Left ventricle myocardium inferior (tissue), 1 donor: ENCODE data around the gene PNMT. TPM values are rescaled to one million over a fixed set of nuclear protein-coding genes. Genes with fewer than 3 reads are reported as not detected.

Experiments
- DNase-seq: peaks from one replicate; pipeline ENCODE4 v3.0.0-alpha.2; 2020
- H3K27ac ChIP-seq: fragments of 200-600 bp; replicated peaks from 2 replicates; pipeline ENCODE4 v1.8.0; 2021
- H3K27me3 ChIP-seq: fragments of 200-600 bp; 2 replicates; pipeline ENCODE4 v1.8.0; 2021; ENCODE audit warnings: low read depth
- H3K36me3 ChIP-seq: fragments of 200-600 bp; 2 replicates; pipeline ENCODE4 v1.8.0; 2021
- H3K4me1 ChIP-seq: fragments of 200-600 bp; 2 replicates; pipeline ENCODE4 v1.8.0; 2021
- H3K4me3 ChIP-seq: fragments of 200-600 bp; 2 replicates; pipeline ENCODE4 v1.8.0; 2021; ENCODE audit warnings: mild to moderate bottlenecking, moderate library complexity
- H3K9me3 ChIP-seq: fragments of 200-600 bp; replicated peaks from 2 replicates; pipeline ENCODE4 v1.8.0; 2021
- intact Hi-C: fragments of 100-400 bp; cut with micrococcal nuclease; formaldehyde crosslinking; loops from one replicate; pipeline ENCODE4 v1.11.0; 2022
- total RNA-seq: library from RNA; stranded (reverse); fragmentation: NEBNext Ultra II Directional; extraction: Animal tissue kit (Norgen Biotek cat#: 25700); gene quantifications from one replicate; pipeline ENCODE4 v1.2.1, GENCODE V29; 2021
- TF ChIP-seq, protein P1 (sequence below): fragments of 200-600 bp; IDR thresholded peaks from 2 replicates; pipeline ENCODE4 v1.8.0; 2021; ENCODE audit warnings: antibody characterized with exemption, mild to moderate bottlenecking, borderline replicate concordance
- donor health status: DM: no; HTN: yes; CAD: no; lungs with severe emphysema.

PNMT gene
- total RNA-seq, 1 donor from 2014 or later = 7.6 TPM

DNA sequence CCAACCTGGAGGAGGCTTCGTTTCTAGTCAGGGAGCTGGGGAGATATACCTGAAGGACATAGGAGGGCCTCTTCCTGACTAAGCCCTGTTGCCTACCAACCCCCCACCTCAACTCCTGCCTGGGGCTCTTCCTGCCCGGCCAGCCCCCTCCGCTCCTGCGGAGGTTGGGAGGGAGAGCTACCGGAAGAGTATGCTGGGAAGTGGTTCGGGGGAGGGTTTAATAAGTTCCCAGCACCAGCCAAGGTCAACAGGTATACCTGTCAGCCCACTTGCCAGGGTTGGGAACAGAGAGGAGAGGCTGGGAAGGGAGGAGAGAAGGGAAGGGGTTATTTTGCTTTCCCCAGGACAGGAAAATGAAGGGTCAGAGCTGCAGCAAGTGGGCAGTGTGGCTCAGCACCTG, 36.9 kb upstream of the PNMT start:
- intact Hi-C loops = no loop called here
- Histone ChIP-seq H3K9me3 (no peaks in the 10 kb centered on the region), H3K4me3 (no peak overlapping the region), H3K27me3 (peaks cover 58% of the 10 kb centered on the region), H3K27ac (no peak overlapping the region), H3K36me3 (no peaks in the 10 kb centered on the region), H3K4me1 (peaks cover 21% of the 10 kb centered on the region)
- TF ChIP-seq, protein P1, sequence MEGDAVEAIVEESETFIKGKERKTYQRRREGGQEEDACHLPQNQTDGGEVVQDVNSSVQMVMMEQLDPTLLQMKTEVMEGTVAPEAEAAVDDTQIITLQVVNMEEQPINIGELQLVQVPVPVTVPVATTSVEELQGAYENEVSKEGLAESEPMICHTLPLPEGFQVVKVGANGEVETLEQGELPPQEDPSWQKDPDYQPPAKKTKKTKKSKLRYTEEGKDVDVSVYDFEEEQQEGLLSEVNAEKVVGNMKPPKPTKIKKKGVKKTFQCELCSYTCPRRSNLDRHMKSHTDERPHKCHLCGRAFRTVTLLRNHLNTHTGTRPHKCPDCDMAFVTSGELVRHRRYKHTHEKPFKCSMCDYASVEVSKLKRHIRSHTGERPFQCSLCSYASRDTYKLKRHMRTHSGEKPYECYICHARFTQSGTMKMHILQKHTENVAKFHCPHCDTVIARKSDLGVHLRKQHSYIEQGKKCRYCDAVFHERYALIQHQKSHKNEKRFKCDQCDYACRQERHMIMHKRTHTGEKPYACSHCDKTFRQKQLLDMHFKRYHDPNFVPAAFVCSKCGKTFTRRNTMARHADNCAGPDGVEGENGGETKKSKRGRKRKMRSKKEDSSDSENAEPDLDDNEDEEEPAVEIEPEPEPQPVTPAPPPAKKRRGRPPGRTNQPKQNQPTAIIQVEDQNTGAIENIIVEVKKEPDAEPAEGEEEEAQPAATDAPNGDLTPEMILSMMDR = no peak
- DNase-seq = no peak

DNA sequence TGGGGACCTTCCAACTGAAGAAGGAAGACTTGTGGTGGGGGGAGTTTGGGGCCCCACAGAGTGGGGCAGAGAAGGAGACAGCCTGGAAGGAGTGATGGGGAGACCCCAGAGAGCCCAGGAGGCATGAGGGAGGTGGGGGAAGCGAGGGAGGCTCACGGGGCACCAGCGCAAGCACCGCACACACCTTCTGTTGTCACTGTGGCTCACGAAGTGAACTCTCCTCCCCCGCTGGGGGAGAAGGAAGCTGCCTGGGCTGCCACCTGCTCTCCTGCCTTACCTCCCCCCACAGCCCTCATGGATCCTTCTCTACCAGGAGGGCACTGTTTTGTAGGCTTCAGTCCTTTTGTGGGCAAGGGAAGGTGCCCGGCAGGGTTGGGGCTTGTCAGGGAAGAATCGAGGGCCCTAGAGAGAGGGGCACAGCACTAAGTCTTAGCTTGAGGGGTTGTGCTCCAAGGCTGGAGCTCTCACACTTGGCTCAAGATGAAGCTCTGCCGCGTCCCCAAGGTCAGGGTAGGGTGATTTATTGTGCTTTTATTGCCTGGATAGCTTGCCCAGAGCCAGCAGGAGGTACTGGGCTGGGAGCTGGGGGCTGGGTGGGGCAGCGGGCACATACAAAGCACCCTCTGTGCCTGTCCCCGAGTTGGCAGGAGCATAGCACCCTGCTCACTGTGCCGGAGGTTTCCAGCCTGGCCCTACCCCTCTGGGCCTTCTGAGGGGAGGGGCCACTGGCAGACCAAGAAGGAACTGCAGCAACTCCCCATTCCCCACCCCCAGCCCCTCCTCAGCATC, 35.9 kb upstream of the PNMT start:
- Histone ChIP-seq H3K36me3 (no peaks in the 10 kb centered on the region), H3K4me3 (no peak overlapping the region), H3K9me3 (no peaks in the 10 kb centered on the region), H3K4me1 (peaks cover 19% of the 10 kb centered on the region), H3K27me3 (peaks cover 49% of the 10 kb centered on the region), H3K27ac (no peak overlapping the region)
- TF ChIP-seq, protein P1 = no peak
- intact Hi-C loops = no loop called here
- no peak for DNase-seq

DNA sequence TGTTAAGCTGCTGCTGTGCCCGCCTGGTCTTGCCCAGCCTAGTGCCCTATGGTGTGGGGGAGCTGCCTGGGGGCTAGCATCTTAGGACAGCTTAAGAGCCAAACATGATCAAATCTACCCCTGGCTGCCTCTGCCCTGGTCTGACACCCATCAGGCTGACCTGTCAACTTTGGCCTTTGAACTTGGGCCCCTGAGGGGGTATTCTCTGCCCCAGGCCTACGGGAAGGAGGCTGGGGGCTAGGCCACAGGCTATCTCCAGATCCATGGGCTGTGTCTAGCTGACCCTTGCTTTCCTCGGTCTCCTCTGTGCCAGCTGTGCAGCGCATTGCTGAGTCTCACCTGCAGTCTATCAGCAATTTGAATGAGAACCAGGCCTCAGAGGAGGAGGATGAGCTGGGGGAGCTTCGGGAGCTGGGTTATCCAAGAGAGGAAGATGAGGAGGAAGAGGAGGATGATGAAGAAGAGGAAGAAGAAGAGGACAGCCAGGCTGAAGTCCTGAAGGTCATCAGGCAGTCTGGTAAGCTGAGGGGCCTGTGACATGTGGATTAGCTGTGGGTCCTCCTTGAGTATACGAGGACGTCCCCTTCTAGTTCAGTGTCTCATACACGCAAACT, 34.6 kb upstream of the PNMT start:
- no peak for DNase-seq
- intact Hi-C loops = no loop called here
- TF ChIP-seq, protein P1 = no peak
- Histone ChIP-seq H3K36me3 (no peaks in the 10 kb centered on the region), H3K4me3 (no peak overlapping the region), H3K27ac (no peak overlapping the region), H3K27me3 (peaks cover 36% of the 10 kb centered on the region), H3K9me3 (no peaks in the 10 kb centered on the region), H3K4me1 (peaks cover 31% of the 10 kb centered on the region)

DNA sequence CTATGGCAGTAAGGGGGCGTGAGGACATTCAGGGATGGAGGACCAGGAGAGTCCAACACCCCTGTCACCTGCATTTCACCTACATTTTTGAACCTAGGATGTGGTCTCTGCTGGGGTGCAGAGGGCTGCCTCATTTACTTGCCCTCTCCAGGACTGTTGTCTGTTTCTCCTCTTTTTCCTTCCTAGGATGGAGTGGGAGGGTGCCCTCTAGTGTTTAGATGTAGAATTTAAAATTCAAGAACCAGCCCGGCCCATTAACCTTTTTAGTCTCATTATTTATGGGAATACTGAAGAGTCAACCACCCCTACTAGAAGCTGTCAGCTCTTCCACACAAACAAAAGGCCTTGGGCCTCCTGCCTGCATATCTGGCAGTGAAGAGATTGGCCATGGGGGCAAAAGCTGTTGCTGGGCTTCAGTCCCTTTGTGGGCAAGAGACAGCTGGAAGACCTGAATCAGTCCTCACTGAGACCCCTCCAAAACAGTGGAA, 33.8 kb upstream of the PNMT start:
- no peak for DNase-seq
- no peak overlapping the region for H3K27ac ChIP-seq
- peaks cover 28% of the 10 kb centered on the region for H3K27me3 ChIP-seq
- TF ChIP-seq, protein P1 = peak; percentile 78
- no peaks in the 10 kb centered on the region for H3K9me3 ChIP-seq
- H3K4me1 ChIP-seq = peaks cover 38% of the 10 kb centered on the region
- H3K4me3 ChIP-seq = no peak overlapping the region
- intact Hi-C loops = no loop called here
- H3K36me3 ChIP-seq = no peaks in the 10 kb centered on the region

DNA sequence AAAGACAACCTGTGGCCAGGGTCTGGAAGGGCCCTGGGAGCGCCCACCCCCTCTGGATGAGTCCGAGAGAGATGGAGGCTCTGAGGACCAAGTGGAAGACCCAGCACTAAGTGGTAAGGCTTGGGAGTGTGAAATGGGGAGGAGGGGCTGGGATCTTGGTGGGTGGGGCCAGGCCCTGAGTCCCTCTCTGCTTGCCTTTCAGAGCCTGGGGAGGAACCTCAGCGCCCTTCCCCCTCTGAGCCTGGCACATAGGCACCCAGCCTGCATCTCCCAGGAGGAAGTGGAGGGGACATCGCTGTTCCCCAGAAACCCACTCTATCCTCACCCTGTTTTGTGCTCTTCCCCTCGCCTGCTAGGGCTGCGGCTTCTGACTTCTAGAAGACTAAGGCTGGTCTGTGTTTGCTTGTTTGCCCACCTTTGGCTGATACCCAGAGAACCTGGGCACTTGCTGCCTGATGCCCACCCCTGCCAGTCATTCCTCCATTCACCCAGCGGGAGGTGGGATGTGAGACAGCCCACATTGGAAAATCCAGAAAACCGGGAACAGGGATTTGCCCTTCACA, 32.6 kb upstream of the PNMT start:
- intact Hi-C loops = no loop called here
- TF ChIP-seq, protein P1 = no peak
- Histone ChIP-seq H3K36me3 (no peaks in the 10 kb centered on the region), H3K27me3 (peaks cover 16% of the 10 kb centered on the region), H3K27ac (no peak overlapping the region), H3K9me3 (no peaks in the 10 kb centered on the region), H3K4me1 (peaks cover 51% of the 10 kb centered on the region), H3K4me3 (no peak overlapping the region)
- no peak for DNase-seq
